D341Med (cell line): ENCODE measurements around the gene ZNF284.
A peak's percentile ranks its signal among the peaks of the same experiment; 100 is the strongest.
"Not testable (repeated sequence)": the region's sequence is repeated elsewhere in the genome, so short reads cannot be mapped to it uniquely, and the experiment has no call there.

ENCODE experiments used
- DNase-seq: peaks from one replicate; pipeline ENCODE4 v3.0.0; 2012; ENCODE audit warnings: low spot score

The ZNF284 gene

DNA sequence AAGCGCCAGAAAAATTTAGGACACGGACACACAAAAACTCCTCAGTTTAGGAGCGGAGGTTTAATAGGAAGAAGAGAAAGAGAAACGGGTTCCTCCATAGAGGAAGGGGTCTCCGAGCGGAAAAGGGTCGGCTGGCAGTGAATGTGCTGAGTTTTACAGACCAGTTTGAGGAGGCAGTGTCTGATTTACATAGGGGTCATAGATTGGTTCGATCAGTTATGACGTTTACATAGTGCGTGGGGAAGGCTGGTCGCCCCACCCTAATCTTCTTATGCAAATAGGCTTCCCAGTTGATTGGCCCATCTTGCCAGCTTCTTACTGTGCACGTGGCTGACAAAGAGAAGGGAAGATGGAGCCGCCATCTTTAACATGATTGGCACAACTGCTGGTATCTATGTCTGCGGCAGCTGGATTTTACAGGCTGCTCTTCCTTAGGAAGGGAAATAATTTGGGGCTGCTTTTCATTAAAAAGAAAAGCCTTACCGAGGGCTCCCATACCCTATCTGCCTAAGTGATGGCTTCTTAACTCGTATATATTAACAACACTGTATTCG, 40.0 kb downstream of the ZNF284 start:
- peak; percentile 33 for DNase-seq

DNA sequence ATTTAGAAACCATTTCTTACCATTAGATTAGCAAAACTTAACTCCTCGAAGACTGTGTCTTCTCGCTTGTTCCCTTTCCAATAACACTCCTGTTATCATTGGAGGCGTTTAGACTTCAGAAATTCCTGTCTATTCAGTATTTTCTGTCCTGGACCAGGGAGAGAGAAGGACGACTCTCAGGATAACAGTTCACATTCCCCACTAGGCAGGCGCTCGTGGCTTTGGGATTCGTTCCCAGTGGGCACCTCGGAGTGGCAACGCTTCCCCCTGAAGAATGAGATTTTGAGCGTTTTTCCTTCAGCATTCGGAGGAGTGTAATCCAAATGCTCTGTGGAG, 40.8 kb downstream of the ZNF284 start:
- DNase-seq = no peak

DNA sequence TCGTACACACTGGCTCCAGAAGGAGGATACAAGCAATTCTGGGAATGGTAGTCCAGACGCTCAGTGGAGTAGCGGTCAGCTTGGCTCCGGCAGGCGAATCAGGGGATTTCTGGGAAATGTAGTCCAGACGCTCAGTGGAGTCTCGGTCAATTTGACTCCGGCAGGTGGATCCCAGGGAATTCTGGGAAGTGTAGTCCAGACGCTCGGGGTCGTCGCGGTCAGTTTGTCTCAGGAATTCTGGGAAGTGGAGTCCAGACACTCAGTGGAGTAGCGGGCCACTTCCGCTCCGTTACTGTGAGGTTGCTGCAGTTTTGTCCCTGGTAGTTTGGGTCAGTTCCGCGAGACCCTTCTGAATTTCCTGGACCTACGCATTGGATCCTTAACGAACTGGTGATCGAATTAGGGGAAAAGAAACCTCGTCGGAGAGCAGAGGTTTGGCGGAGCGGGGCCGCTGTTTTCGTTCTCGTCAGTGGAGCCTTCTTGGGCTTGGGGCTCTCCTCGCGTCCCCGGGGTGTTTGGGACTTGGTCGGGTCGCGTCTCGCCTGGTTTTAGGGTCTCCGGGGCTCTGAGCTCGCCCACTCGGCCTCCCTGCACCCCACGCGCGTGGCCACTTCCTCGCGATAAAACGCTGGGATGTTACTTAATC, 41.3 kb downstream of the ZNF284 start, which contains the start of gene ZNF225:
TSS of gene ZNF225 (plus strand) at position 262 of the 646 bp plus-strand sequence. CDS start 2,429 bp downstream, outside the sequence.
- peak; percentile 92 for DNase-seq

DNA sequence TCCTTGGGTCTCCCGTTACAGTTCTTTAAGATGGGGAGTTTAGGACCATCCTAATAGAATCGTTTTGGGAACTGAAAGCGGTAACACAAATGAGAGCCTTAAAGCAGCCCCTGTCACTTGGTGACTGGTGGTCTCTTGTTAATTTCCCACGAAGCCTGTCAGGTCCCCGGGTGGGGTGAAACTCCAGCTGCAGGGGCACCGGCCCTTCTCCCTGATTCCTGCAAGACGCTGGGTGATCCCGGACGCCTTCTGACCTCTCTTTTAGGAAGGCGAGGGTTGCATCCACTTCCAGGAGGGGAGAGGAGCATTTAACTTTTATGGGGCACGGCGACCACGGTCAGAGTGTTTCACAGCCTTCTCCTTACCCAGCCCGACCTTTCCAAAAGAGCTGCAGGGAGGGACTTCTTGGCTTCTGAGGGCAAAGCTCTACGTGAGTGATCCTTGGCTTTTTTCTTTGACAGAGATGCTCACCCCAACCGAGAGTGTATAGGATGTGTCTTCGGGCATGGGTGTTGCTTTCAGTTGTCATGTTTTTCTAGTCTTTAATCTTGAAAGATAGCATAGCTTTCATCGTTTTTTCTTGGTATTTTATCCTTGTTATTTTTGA, 41.9 kb downstream of the ZNF284 start:
- DNase-seq = peak; percentile 38

DNA sequence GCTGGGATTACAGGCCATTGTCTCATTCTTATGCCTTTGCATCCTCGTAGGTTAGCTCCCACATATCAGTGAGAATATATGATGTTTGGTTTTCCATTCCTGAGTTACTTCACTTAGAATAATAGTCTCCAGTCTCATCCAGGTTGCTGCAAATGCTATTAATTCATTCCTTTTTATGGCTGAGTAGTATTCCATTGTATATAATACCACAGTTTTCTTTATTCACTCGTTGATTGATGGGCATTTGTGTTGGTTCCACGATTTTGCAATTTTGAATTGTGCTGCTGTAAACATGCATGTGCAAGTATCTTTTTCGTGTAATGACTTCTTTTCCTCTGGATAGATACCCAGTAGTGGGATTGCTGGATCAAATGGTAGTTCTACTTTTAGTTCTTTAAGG, 49.2 kb downstream of the ZNF284 start:
- DNase-seq = not testable (repeated sequence)

DNA sequence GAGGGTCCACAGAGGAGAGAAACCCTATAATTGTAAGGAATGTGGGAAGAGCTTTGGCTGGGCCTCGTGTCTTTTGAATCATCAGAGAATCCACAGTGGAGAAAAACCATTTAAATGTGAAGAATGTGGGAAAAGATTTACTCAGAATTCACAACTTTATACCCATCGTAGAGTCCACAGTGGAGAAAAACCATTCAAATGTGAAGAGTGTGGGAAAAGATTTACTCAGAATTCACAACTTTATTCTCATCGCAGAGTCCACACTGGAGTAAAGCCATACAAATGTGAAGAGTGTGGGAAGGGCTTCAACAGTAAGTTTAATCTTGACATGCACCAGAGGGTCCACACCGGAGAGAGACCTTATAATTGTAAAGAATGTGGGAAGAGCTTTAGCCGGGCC, 60.0 kb downstream of the ZNF284 start:
- no peak for DNase-seq
